GM12874 (cell line): Measurements from ENCODE around the gene EXOG.

ENCODE experiments used
- CTCF ChIP-seq: IDR thresholded peaks from 2 replicates; pipeline ENCODE4 v1.5.1; 2011; ENCODE audit warnings: low read depth, mild to moderate bottlenecking, control low read depth, low read length, moderate library complexity; ENCODE audit not compliant: insufficient read depth

EXOG gene

GRCh38 chr3:38465588-38466154, 30.5 kb upstream of the EXOG start:
- no peak for TF ChIP-seq CTCF

- TF ChIP-seq CTCF: no peak
Observed at GRCh38 chr3:38468765-38469164, 27.4 kb upstream of the EXOG start.

GRCh38 chr3:38469852-38470251, 26.3 kb upstream of the EXOG start:
- TF ChIP-seq CTCF: no peak

GRCh38 chr3:38471260-38471857, 24.8 kb upstream of the EXOG start:
- no peak for TF ChIP-seq CTCF

- TF ChIP-seq CTCF: no peak
Observed at GRCh38 chr3:38472342-38472741, 23.8 kb upstream of the EXOG start.

GRCh38 chr3:38473229-38473628, 22.9 kb upstream of the EXOG start:
- TF ChIP-seq CTCF: no peak

GRCh38 chr3:38474928-38475605, 21.1 kb upstream of the EXOG start:
- no peak for TF ChIP-seq CTCF
